Right renal pelvis (tissue), 4 donors: ENCODE measurements around the gene TOR3A. TPM values are rescaled to one million over a fixed set of nuclear protein-coding genes. Genes with fewer than 3 reads are reported as not detected.
"Not testable (repeated sequence)": the region's sequence is repeated elsewhere in the genome, so short reads cannot be mapped to it uniquely, and the experiment has no call there.

Experiments
- DNase-seq, 4 donors: peaks; one replicate each; pipeline ENCODE4 v3.0.0-alpha.2; 2013; ENCODE audit warnings: low read depth in 4 of 4, low spot score in 3 of 4, missing footprints in 1 of 4
- polyA plus RNA-seq, 4 donors: library from polyadenylated mRNA; unstranded; fragments of 120-200 nt; gene quantifications; one replicate each; pipeline ENCODE4 v1.2.1, GENCODE V29; 2013; ENCODE audit not compliant: insufficient read length in 4 of 4

TOR3A gene
- 10 to 100 TPM; 24.3 to 26.4 (median 24.9) TPM for polyA plus RNA-seq

DNA sequence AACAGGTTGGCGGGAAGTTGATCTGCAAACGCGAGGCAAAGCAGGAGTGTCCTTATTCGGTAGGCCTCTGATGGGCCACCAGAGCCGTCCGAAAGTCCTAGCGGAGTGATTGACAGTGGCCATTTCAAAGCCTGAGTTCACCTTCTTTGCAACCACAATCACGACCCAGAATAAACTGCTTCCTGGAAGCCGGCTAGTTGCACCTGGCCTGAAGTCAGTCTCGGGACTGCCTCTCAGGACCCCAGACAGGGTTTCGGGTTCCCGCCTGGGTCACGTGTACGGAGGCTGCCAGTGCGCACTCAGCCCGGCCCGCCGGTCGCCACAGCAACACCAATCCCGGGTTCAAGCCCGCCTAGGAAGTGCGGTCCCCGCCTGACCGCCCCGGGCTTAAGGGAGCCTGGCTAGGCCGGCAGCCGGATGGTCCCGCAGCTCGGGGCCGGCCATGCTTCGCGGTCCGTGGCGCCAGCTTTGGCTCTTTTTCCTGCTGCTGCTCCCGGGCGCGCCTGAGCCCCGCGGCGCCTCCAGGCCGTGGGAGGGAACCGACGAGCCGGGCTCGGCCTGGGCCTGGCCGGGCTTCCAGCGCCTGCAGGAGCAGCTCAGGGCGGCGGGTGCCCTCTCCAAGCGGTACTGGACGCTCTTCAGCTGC is at the start of gene TOR3A:
Gene TOR3A (plus strand): TSS at position 384 of the 646 bp plus-strand sequence. CDS start 59 bp downstream, at position 443.
- peak; percentile 79 to 85 (median 82) for DNase-seq

DNA sequence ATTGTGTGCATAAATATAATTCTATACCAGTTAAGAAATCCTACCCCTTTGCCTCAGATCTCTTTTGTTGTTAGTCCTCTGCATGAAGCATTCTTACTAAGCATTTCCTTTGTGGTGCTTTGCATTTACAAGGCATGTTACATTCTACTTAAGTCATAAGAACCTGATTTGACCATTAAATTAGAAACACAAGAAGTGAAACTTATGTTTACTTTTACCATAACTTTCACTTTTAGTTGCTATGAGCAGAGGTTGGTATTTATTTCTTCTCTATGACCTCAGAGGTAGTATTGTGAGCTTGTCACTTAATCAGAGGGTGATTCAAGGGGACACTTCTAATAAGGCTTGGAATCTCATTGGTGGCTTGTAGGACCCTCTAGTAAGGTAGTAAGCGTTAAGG is 47.1 kb upstream of the TOR3A start:
- DNase-seq, result no peak

DNA sequence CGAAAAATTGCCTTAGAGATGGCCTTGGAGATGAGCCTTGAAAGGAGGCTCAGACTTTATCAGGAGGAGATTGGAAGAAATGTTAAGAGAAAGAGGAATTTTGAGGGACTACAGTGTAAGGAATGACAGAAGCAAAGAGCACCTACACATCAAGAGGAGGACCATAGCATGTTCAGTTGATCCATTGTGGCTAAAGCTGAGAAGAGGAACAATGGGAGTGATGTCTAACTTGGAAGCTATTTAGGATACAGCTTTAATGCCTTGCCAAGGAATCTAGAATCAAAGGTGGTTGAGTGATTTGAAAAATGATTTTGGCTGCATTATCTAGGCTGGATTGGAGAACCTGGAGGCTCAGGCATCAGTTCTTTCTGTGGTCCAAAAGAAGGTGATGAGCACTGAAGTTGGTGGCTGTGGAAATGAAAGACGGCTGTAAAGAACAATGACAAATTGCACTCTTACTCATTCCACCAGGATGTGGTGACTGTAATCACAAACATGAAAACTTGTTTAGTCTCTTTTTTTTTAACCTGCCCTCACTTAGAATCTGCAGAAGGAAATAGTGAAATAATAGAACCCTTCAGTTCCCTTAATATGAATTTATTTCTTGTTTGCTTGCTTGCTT is 44.9 kb upstream of the TOR3A start:
- DNase-seq, result no peak

DNA sequence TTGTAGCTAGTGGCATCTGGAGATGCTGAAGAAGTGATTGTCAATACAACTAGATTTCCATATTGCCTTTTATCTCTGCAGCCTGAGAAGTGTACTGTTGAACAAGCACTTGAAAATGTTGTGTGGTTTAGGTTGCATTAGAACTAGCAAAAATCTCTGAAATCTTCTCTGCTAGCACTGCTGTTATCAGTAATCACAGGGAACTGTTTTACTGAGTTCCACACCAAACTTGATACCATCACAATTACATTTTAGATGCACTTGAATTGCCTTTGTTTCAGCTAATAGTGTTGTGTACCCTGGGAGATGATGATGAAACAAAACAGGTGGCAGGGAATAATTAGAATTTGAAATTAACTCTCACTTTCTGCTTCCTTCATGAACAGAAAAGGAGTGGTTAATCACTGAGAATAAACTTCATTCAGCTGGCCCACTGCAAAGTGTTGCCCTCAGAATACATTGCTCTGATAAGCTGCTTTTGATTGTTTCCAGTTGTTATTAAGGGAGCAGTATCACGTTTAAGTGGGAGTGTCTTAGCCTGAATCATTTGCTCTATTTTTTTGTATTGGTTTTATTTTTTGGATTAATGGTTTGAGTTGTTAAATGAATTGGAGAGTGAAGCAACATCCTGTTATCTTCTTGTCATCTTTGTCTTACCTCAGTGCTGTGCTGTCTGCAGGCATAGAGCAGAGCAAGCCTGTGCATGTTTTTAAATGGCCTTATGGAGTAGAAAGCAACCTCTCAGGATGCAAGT is 43.2 kb upstream of the TOR3A start:
- DNase-seq, result no peak

DNA sequence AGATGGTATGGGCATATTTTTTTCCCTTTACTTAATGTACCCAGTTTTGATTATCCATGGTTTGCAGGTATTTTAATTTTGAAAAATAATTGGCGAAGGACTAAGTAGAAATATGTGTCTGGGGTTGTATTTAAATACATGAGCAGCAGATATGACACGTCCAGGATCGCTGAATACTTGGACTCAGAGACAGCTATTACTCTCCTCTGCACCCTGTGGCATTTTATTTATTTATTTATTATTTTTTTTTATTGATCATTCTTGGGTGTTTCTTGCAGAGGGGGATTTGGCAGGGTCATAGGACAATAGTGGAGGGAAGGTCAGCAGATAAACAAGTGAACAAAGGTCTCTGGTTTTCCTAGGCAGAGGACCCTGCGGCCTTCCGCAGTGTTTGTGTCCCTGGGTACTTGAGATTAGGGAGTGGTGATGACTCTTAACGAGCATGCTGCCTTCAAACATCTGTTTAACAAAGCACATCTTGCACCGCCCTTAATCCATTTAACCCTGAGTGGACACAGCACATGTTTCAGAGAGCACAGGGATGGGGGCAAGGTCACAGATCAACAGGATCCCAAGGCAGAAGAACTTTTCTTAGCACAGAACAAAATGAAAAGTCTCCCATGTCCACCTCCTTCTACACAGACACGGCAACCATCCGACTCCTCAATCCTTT is 42.2 kb upstream of the TOR3A start:
- not testable (repeated sequence) for DNase-seq

- not testable (repeated sequence) for DNase-seq
These were observed 41.7 kb upstream of the TOR3A start for GRCh38 chr1:179040175-179040551.

DNA sequence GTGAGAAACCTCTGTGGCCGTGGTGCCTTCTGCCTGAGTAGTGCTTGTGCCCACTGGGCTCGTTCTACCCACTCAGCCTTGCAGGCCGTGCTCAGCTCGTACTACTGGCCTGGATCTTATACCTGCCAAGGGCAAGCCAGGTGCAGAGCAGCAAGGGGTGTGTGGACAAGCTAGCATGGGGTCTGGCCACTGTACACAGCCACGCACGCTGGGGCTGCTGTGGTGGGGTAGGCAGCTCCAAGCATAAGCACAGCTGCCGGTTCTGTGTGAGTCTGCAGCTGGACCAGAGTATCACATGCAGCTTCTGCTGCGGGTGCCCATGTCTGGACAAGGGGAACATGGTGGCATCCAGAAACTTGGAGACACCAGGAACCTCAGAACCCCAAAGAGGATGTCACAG is 39.8 kb upstream of the TOR3A start:
- DNase-seq, result no peak

GRCh38 chr1:179042700-179043099 is 39.2 kb upstream of the TOR3A start:
- no peak for DNase-seq

DNA sequence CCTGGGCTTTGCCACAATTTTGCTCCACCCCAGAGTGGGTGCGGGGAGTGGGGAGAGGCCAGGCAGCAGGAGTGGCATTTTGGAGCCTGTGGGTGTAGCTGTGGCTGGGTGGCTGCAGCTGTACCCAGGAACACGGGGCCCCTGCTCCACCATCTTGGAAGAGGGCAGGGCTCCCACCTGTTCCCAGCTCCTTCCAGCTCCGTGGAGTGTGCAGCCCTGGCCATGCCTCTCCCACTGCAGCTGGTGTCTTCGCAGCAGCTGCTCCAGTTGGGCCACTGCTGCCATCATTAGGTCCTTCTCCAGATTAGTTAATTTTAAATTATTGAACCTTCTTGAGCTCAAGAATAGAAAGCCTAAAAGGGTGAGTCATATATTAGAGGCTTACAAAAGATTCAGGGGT is 38.6 kb upstream of the TOR3A start:
- no peak for DNase-seq

GRCh38 chr1:179043907-179044306 is 38.0 kb upstream of the TOR3A start:
- DNase-seq, result no peak

DNA sequence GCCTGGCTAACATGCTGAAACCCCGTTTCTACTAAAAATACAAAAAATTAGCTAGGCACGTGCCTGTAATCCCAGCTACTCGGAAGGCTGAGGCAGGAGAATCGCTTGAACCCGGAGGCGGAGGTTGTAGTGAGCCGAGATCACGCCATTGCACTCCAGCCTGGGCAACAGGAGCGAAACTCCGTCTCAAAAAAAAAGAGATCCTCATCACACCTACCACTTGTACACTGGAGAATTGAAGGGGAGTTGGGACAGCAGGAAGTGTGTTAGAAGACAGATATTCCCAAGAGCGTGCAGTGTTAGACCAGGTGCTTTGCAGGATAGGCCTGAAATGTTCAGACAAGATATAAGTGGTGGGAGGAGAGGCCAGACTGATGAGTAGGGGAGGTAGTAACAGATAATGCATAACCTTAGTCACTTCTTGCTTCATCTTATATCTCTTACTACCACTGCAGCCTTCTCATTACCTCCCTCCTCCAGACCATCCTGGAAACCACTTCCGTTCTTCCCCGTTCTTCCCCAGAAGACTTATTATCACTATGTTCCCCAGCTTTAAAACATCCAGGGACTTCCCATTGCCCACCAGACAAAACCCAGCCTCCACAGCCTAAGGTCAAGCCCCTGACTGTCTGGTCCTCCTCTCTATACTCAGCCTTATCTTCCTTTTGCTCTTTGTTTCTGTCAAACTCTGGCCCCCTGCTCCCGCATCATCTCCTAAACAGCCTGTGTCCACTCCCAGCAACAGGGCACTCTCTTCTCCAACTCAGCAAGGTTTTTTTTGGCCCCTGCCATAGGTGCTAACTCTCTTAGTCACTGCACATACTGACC is 34.8 kb upstream of the TOR3A start:
- no peak for DNase-seq

GRCh38 chr1:179047636-179047997 is 34.3 kb upstream of the TOR3A start:
- no peak for DNase-seq

DNA sequence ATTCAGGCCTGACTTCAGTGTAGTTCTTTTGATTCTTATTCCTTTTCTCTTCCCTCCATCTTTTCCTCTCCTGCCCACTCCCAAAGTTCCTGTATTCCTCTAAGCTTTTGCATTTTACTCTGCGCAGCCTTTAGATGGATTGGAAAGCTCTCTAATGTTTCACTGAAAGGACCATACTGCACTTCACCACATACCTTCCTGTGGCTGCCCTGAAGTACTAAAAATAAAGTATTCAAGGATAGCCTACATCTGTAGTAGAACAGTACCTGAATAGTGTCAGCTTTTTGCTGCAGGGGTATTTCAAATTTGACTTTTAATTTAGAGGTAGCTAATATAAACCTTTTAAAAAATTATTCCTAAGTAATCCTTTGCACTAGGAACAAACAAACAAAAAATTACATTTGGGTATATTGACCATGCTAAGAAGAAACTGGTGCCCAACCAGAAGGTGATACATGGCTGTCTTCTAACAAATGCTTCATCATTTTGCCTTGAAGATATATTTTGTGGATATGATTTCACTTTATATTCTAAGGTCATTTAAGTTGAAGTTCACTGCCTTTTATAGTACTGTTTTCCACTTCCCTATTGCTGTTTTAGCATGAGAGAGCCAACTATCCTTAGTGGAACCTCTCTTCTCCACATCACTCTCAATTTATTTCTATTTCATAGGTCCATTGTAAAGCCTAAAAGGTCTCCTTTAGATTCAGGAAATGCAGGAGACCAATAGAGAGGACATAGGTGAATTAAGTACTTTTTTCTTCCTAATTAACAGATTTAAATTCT is 33.3 kb upstream of the TOR3A start:
- no peak for DNase-seq

- DNase-seq, result no peak
These were observed 29.1 kb upstream of the TOR3A start for GRCh38 chr1:179052776-179053175.

DNA sequence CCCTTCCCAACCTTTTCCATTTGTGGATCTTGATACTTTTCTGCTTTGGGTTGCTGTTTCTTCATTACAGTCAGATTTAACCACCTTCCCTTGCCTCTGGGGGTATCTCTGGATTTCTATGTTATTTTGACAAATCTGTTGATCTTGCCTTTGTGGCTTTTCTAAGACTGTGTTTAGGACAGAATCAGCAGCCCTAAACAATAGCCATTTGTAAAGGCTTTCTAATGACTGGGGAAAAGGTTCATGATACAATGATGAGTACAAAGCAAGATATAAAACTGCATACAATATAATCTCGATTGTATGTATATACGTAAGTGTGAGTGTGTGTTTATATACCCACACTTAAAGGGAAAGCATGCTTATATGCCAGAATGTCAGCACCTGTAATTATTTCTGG is 28.4 kb upstream of the TOR3A start:
- DNase-seq, result no peak

DNA sequence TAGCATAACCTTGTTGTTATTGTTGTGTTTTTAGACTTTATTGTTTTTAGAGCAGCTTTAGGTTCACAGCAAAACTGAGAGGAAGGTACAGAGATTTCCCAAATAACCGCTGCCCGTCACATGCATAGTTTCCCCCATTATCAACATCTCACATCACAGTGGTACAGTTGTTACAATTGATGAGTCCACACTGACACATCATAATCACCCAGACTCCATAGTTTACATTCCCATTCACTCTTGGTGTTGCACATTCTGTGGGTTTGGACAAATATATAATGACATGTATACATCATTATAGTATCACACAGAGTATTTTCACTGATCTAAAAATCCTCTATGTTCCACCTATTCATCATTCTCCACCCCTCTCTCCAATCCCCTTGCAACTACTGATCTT is 25.9 kb upstream of the TOR3A start:
- DNase-seq, result no peak

- no peak for DNase-seq
These were observed 23.1 kb upstream of the TOR3A start for GRCh38 chr1:179058487-179059483.
